ENCODE data around the gene WSCD2.
A peak's percentile ranks its signal among the peaks of the same experiment; 100 is the strongest.

DNA sequence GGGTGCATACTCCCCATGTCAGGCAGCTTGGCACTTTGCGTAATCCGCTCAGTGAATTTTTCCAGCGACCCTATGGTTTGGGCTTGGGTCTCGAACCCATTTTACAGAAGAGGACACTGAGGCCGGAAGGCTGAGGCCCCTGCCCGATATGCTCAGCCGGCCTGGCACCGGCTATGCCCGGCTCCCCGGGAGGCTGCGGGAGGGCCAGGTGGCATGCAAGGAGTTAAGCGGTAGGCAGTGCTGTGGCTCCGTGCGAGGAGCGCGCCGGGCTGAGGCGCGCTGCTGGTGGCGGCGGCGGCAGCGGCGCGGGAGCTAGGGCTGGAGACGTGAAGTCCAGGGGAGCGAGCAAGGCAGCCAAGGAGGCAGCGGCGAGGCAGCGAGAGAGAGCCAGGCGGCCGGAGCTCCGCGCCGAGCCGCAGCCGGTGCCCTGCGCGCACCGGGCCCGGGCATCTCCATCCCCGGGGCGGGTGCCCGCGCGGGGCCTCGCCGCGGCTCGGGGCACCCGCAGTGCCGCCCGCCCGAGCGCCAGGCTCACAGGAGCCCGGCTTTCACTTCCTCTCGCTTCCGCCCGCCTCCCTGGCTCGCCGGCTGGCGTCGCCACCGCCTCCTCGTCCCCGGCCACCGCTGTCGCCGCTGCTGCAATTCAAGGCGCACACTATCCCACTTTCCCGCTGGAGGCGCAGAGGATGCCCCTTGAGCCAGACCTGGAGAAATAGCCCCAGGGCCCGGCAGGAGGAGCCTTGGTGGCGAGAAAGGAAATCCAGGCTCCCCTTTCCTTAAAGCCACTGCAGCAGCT, at the start of gene WSCD2:
- TF ChIP-seq MXI1 (conservative IDR thresholded peaks at IDR 0.05; ENCODE audit: poor library complexity, severe bottlenecking) (peak; percentile 62), EZH2 (IDR thresholded peaks at IDR 0.05; ENCODE audit: borderline replicate concordance, insufficient read depth, low read length, poor library complexity, severe bottlenecking) (no peak), CTCF (IDR thresholded peaks at IDR 0.05; ENCODE audit: poor library complexity, severe bottlenecking) (peak; percentile 93), TAF1 (IDR thresholded peaks at IDR 0.05; ENCODE audit: low read depth) (peak; percentile 59), POLR2AphosphoS5 (IDR thresholded peaks at IDR 0.05) (peak; percentile 22), RAD21 (conservative IDR thresholded peaks at IDR 0.05) (peak; percentile 89)

All from neural cell (in vitro differentiated cells).